Left ventricle myocardium inferior (tissue), 1 donor: ENCODE measurements around the gene ZNF467. TPM values are rescaled to one million over a fixed set of nuclear protein-coding genes. Genes with fewer than 3 reads are reported as not detected.

Source experiments
- DNase-seq: peaks from one replicate; pipeline ENCODE4 v3.0.0-alpha.2; 2020
- H3K27ac ChIP-seq: fragments of 200-600 bp; replicated peaks from 2 replicates; pipeline ENCODE4 v1.8.0; 2021
- H3K27me3 ChIP-seq: fragments of 200-600 bp; 2 replicates; pipeline ENCODE4 v1.8.0; 2021; ENCODE audit warnings: low read depth
- H3K36me3 ChIP-seq: fragments of 200-600 bp; 2 replicates; pipeline ENCODE4 v1.8.0; 2021
- H3K4me1 ChIP-seq: fragments of 200-600 bp; 2 replicates; pipeline ENCODE4 v1.8.0; 2021
- H3K4me3 ChIP-seq: fragments of 200-600 bp; 2 replicates; pipeline ENCODE4 v1.8.0; 2021; ENCODE audit warnings: mild to moderate bottlenecking, moderate library complexity
- H3K9me3 ChIP-seq: fragments of 200-600 bp; replicated peaks from 2 replicates; pipeline ENCODE4 v1.8.0; 2021
- intact Hi-C: fragments of 100-400 bp; cut with micrococcal nuclease; formaldehyde crosslinking; loops from one replicate; pipeline ENCODE4 v1.11.0; 2022
- total RNA-seq: library from RNA; stranded (reverse); fragmentation: NEBNext Ultra II Directional; extraction: Animal tissue kit (Norgen Biotek cat#: 25700); gene quantifications from one replicate; pipeline ENCODE4 v1.2.1, GENCODE V29; 2021
- TF ChIP-seq, protein P1 (sequence below): fragments of 200-600 bp; IDR thresholded peaks from 2 replicates; pipeline ENCODE4 v1.8.0; 2021; ENCODE audit warnings: antibody characterized with exemption, mild to moderate bottlenecking, borderline replicate concordance
- donor health status: DM: no; HTN: yes; CAD: no; lungs with severe emphysema.

The ZNF467 gene
- total RNA-seq, 1 donor from 2014 or later: 5.2 TPM

DNA sequence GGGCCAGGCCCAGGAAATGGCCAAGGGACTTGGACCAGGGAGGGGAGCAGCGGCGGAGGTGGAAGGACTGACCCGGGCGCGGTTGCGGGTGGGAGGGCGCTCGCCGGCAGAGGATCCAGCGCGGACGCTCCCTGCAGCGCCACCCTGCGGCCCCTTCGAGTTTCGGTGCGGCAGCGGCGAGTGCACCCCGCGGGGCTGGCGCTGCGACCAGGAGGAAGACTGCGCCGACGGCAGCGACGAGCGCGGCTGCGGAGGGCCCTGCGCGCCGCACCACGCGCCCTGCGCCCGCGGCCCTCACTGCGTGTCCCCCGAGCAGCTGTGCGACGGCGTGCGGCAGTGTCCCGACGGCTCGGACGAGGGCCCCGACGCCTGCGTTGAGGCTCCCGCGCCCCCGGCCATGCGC is 16.8 kb upstream of the ZNF467 start:
- H3K9me3 ChIP-seq: no peaks in the 10 kb centered on the region
- intact Hi-C loops: no loop called here
- H3K36me3 ChIP-seq: no peaks in the 10 kb centered on the region
- peaks cover 23% of the 10 kb centered on the region for H3K4me1 ChIP-seq
- H3K27me3 ChIP-seq: peaks cover 69% of the 10 kb centered on the region
- DNase-seq: peak; percentile 62
- H3K4me3 ChIP-seq: peak overlapping the region; percentile 41
- TF ChIP-seq, protein P1, sequence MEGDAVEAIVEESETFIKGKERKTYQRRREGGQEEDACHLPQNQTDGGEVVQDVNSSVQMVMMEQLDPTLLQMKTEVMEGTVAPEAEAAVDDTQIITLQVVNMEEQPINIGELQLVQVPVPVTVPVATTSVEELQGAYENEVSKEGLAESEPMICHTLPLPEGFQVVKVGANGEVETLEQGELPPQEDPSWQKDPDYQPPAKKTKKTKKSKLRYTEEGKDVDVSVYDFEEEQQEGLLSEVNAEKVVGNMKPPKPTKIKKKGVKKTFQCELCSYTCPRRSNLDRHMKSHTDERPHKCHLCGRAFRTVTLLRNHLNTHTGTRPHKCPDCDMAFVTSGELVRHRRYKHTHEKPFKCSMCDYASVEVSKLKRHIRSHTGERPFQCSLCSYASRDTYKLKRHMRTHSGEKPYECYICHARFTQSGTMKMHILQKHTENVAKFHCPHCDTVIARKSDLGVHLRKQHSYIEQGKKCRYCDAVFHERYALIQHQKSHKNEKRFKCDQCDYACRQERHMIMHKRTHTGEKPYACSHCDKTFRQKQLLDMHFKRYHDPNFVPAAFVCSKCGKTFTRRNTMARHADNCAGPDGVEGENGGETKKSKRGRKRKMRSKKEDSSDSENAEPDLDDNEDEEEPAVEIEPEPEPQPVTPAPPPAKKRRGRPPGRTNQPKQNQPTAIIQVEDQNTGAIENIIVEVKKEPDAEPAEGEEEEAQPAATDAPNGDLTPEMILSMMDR: peak; percentile 67
- H3K27ac ChIP-seq: no peak overlapping the region

DNA sequence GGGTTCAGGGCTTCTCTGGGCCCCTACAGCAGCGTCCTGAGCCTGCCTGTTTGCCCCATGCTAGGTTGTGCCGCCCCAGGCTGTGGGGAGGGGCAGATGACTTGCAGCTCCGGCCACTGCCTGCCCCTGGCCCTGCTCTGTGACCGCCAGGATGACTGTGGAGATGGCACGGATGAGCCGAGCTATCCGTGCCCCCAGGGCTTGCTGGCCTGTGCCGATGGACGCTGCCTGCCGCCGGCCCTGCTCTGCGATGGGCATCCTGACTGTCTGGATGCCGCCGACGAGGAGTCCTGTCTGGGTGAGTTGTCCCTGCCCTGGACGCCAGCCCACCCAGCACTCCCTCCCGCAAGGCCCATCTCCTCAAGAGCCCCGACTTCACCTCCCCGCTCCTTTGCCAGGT is 15.7 kb upstream of the ZNF467 start:
- Histone ChIP-seq H3K4me3 (no peak overlapping the region), H3K9me3 (no peaks in the 10 kb centered on the region), H3K36me3 (no peaks in the 10 kb centered on the region), H3K27me3 (peaks cover 69% of the 10 kb centered on the region), H3K4me1 (peaks cover 23% of the 10 kb centered on the region), H3K27ac (no peak overlapping the region)
- DNase-seq: no peak
- intact Hi-C loops: no loop called here
- TF ChIP-seq, protein P1: no peak

DNA sequence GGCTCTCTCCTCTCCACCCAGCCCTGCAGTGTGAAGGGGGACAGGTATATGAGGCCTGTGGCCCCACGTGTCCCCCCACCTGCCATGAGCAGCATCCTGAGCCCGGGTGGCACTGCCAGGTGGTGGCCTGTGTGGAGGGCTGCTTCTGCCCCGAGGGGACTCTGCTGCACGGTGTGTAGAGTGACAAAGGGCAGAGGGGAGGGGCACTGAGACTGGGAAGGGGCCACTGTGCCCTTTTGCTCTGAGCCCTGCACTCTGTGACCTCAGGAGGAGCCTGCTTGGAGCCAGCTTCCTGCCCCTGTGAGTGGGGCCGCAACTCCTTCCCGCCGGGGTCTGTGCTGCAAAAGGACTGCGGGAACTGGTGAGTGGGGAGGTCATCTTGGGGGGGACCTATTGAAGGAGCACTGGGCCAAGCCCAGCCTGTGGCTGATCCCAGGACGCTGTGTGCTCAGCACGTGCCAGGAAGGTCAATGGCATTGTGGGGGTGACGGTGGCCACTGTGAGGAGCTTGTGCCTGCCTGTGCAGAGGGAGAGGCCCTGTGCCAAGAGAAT is 15.0 kb upstream of the ZNF467 start:
- peaks cover 26% of the 10 kb centered on the region for H3K4me1 ChIP-seq
- no peak overlapping the region for H3K27ac ChIP-seq
- H3K4me3 ChIP-seq: no peak overlapping the region
- TF ChIP-seq, protein P1: no peak
- H3K36me3 ChIP-seq: no peaks in the 10 kb centered on the region
- peaks cover 71% of the 10 kb centered on the region for H3K27me3 ChIP-seq
- intact Hi-C loops: no loop called here
- no peak for DNase-seq
- H3K9me3 ChIP-seq: no peaks in the 10 kb centered on the region

DNA sequence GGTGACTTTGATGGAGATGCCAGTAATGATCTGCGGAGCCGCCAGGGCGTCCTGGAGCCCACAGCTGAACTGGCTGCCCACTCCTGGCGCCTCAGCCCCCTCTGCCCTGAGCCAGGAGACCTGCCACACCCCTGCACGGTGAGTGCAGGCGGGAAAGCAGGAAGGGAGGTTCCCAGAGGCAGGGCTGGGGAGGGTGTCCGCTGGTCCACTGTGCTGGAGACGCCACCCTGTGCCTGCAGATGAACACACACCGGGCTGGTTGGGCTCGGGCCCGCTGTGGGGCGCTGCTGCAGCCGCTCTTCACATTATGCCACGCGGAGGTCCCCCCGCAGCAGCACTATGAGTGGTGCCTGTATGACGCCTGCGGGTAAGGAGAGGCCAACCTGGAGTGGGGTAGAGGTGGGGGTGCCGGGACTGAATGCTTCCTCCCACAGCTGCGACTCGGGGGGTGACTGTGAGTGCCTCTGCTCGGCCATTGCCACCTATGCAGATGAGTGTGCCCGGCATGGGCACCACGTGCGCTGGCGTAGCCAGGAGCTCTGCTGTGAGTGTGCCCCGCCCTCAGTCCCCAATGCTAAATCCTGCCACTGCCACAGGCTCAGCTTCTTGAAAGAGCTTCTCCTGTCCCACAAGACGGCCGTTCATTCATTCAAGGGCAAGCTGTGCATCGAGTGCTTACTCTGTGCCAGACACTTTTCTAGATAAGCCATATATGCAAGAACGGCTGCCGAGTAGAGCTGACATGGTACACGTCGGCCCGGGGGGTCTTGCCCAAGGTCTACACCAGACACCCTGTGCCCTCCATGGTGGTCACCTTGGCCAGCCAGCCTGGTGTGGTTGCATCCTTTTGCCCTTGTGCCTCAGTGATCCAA is 14.3 kb upstream of the ZNF467 start:
- Histone ChIP-seq H3K36me3 (no peaks in the 10 kb centered on the region), H3K9me3 (no peaks in the 10 kb centered on the region), H3K4me1 (peaks cover 29% of the 10 kb centered on the region), H3K27ac (no peak overlapping the region), H3K27me3 (peaks cover 70% of the 10 kb centered on the region), H3K4me3 (peak overlapping the region; percentile 27)
- DNase-seq: no peak
- TF ChIP-seq, protein P1: peak; percentile 52
- intact Hi-C loops: no loop called here

DNA sequence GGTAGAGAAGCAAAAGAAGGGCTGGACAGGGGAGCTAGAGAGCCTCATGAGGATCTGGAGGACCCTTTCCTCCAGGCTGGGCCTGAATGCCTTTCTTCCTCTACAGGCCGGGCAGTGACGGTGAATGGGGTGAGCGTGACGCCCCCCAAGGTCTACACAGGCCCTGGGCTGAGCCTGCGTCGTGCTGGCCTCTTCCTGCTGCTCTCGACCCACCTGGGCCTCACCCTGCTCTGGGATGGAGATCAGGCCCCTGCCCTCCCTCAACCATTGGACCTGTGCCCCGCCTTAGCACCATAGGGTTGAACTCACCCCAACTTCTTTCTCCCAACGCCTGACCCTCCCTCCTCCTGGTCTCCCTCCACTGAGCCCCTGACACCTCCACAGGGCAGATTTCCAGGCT is 12.6 kb upstream of the ZNF467 start:
- DNase-seq: no peak
- TF ChIP-seq, protein P1: no peak
- intact Hi-C loops: no loop called here
- H3K9me3 ChIP-seq: no peaks in the 10 kb centered on the region
- H3K27ac ChIP-seq: no peak overlapping the region
- peaks cover 29% of the 10 kb centered on the region for H3K4me1 ChIP-seq
- no peaks in the 10 kb centered on the region for H3K36me3 ChIP-seq
- no peak overlapping the region for H3K4me3 ChIP-seq
- peaks cover 53% of the 10 kb centered on the region for H3K27me3 ChIP-seq
